PC-3 (cell line): Measurements from ENCODE around the gene CRYAA.
"Not testable (repeated sequence)": the region's sequence is repeated elsewhere in the genome, so short reads cannot be mapped to it uniquely, and the experiment has no call there.

ENCODE experiments used
- EZH2 ChIP-seq: fragments of 300-600 bp; sonication (generic); IDR thresholded peaks from one replicate; pipeline ENCODE4 v1.6.1; 2017; ENCODE audit warnings: antibody characterized with exemption, mild to moderate bottlenecking, low read length; ENCODE audit not compliant: unreplicated experiment
- TF ChIP-seq, protein P1 (sequence below): fragments of 300-600 bp; sonication (generic); conservative IDR thresholded peaks from 2 replicates; pipeline ENCODE4 v1.5.1; 2017; ENCODE audit warnings: antibody characterized with exemption, low read depth, mild to moderate bottlenecking, low read length

DNA sequence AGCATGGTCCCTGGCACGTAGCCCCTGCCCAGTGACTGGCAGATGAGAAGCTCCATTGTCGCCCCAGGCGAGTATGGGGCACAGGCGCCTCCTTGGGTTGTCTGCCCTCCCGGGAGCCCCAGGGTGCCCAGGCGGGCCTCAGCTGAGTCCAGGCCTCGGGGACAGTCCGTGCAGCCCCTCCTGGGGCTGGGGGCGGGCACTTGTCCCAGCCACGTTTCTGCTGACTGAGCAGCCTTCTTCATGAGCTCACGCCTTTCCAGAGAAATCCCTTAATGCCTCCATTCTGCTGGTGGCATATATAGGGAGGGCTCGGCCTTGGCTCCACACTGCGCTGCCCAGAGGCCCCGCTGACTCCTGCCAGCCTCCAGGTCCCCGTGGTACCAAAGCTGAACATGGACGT is at the start of gene CRYAA:
- TF ChIP-seq, protein P1, sequence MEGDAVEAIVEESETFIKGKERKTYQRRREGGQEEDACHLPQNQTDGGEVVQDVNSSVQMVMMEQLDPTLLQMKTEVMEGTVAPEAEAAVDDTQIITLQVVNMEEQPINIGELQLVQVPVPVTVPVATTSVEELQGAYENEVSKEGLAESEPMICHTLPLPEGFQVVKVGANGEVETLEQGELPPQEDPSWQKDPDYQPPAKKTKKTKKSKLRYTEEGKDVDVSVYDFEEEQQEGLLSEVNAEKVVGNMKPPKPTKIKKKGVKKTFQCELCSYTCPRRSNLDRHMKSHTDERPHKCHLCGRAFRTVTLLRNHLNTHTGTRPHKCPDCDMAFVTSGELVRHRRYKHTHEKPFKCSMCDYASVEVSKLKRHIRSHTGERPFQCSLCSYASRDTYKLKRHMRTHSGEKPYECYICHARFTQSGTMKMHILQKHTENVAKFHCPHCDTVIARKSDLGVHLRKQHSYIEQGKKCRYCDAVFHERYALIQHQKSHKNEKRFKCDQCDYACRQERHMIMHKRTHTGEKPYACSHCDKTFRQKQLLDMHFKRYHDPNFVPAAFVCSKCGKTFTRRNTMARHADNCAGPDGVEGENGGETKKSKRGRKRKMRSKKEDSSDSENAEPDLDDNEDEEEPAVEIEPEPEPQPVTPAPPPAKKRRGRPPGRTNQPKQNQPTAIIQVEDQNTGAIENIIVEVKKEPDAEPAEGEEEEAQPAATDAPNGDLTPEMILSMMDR = not testable (repeated sequence)
- not testable (repeated sequence) for TF ChIP-seq EZH2
